Measurements from ENCODE around the gene SPINT2.

DNA sequence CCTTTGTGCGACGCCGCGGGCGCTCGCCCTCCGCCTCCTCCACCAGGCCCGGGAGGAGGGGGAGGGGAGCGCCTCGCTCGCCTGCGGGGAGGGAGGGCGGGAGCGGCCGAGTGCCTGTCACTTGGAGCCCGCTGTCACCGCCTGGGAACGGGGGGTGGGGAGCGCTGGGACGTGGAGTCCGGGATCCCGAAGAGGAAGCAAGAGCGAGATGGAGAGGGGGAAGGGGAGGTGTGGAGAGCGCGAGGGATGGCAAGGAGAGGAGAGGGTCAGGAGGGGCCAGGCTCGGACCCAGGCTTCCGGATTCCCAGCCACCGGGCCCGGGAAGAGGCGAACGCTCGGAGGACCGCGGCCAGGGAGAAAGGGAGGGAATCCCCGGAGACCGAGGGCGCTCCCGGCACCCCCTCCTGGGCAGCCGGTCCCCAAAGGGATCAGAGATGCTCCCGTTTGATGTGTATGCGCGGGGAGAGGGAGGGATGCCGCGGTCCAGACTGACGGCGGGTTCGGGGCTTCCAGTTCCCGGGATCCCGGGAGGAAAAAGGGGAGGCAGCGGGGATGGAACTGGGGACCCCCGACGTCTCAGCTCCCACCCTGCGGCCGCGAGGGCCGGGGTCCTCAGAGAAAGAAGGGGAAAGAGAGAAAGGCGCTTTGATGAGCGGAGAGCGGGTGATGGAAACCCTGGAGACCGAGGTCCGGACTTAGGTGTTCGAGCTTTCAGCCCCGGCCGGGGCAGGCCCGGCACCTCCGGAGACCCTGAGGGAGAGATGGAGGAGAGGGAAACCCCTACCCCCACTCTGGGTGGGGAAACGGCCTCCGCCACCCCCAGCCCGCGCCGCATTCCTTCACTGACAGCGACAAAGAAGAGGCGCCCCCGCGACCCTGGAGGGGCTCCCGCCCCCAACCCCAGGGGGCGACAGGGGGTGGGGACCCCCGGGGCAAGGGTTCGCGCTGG, 35.6 kb upstream of the SPINT2 start:
- TF ChIP-seq, protein P1, sequence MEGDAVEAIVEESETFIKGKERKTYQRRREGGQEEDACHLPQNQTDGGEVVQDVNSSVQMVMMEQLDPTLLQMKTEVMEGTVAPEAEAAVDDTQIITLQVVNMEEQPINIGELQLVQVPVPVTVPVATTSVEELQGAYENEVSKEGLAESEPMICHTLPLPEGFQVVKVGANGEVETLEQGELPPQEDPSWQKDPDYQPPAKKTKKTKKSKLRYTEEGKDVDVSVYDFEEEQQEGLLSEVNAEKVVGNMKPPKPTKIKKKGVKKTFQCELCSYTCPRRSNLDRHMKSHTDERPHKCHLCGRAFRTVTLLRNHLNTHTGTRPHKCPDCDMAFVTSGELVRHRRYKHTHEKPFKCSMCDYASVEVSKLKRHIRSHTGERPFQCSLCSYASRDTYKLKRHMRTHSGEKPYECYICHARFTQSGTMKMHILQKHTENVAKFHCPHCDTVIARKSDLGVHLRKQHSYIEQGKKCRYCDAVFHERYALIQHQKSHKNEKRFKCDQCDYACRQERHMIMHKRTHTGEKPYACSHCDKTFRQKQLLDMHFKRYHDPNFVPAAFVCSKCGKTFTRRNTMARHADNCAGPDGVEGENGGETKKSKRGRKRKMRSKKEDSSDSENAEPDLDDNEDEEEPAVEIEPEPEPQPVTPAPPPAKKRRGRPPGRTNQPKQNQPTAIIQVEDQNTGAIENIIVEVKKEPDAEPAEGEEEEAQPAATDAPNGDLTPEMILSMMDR (conservative IDR thresholded peaks at IDR 0.05; ENCODE audit: low read length), result no peak
- no peak for TF ChIP-seq EZH2phosphoT487 (IDR thresholded peaks at IDR 0.05; ENCODE audit: borderline replicate concordance, low read depth, low read length)
